Endothelial cell of umbilical vein (primary cell): ENCODE results near the gene MBD5.

Experiments
- CTCF ChIP-seq, 2 donors: IDR thresholded peaks; 1 replicate in 1 of 2; 2 replicates in 1 of 2; pipeline ENCODE4 v1.5.1; 2011; ENCODE audit warnings: low read length in 2 of 2, mild to moderate bottlenecking in 2 of 2, moderate library complexity in 2 of 2, control low read depth in 1 of 2, inconsistent platforms in 1 of 2, low read depth in 1 of 2; ENCODE audit not compliant: insufficient read depth in 1 of 2; ENCODE audit errors: extremely low read depth in 1 of 2
- EZH2 ChIP-seq: IDR thresholded peaks from 2 replicates; pipeline ENCODE4 v1.6.1; 2012; ENCODE audit warnings: borderline replicate concordance, low read depth, mild to moderate bottlenecking, moderate library complexity, low read length, inconsistent platforms; ENCODE audit not compliant: severe bottlenecking
- GATA2 ChIP-seq: IDR thresholded peaks from 2 replicates; pipeline ENCODE4 v1.7.0; 2011; ENCODE audit warnings: low read depth, mild to moderate bottlenecking, moderate library complexity, mixed read lengths, low read length; ENCODE audit not compliant: insufficient read length, insufficient read depth
- POLR2A ChIP-seq: IDR thresholded peaks from 2 replicates; pipeline ENCODE4 v1.6.1; 2012; ENCODE audit warnings: low read depth, mild to moderate bottlenecking, control low read depth, low read length

- TF ChIP-seq CTCF (IDR thresholded peaks at IDR 0.05; ENCODE audit: extremely low read depth in 1 of 2, insufficient read depth in 1 of 2, low read depth in 1 of 2, low read length in 2 of 2): no peak
- no peak for TF ChIP-seq GATA2
- no peak for TF ChIP-seq POLR2A
- no peak for TF ChIP-seq EZH2
Observed at GRCh38 chr2:148240838-148241237, 219.9 kb downstream of the MBD5 start.
